GM12878 (cell line): ENCODE data around the gene GRB10. TPM values are rescaled to one million over a fixed set of nuclear protein-coding genes. Genes with fewer than 3 reads are reported as not detected.

ENCODE experiments used
- BACH1 ChIP-seq: fragments of 450-650 bp; IDR thresholded peaks from 2 replicates; pipeline ENCODE4 v1.6.1; 2017; ENCODE audit warnings: mild to moderate bottlenecking, borderline replicate concordance
- CBX5 ChIP-seq: sonication (generic); IDR thresholded peaks from 2 replicates; pipeline ENCODE4 v1.6.1; 2016; ENCODE audit warnings: low read depth, moderate library complexity, mild to moderate bottlenecking, inconsistent platforms
- NFXL1 ChIP-seq: fragments of 450-650 bp; IDR thresholded peaks from 2 replicates; pipeline ENCODE4 v1.6.1; 2017; ENCODE audit warnings: antibody characterized with exemption, mild to moderate bottlenecking, borderline replicate concordance
- NKRF ChIP-seq: fragments of 450-650 bp; conservative IDR thresholded peaks from 2 replicates; pipeline ENCODE4 v1.6.1; 2017; ENCODE audit warnings: mild to moderate bottlenecking, moderate library complexity
- PKNOX1 ChIP-seq: fragments of 450-650 bp; IDR thresholded peaks from 2 replicates; pipeline ENCODE4 v1.6.1; 2016; ENCODE audit warnings: mild to moderate bottlenecking
- POLR2AphosphoS5 ChIP-seq: IDR thresholded peaks from 2 replicates; pipeline ENCODE4 v1.6.1; 2011; ENCODE audit warnings: mild to moderate bottlenecking, low read length, inconsistent platforms
- RUNX3 ChIP-seq: IDR thresholded peaks from 2 replicates; pipeline ENCODE4 v1.6.1; 2012; ENCODE audit warnings: low read length, inconsistent platforms
- TCF3 ChIP-seq: IDR thresholded peaks from 2 replicates; pipeline ENCODE4 v1.6.1; 2012; ENCODE audit warnings: low read depth, mild to moderate bottlenecking, low read length, borderline replicate concordance; ENCODE audit not compliant: insufficient read depth
- USF2 ChIP-seq: IDR thresholded peaks from 2 replicates; pipeline ENCODE4 v1.6.1; 2011; ENCODE audit warnings: low read depth, low read length, improper control_type of control experiment, borderline replicate concordance
- polyA plus RNA-seq, 11 experiments: library from polyadenylated mRNA; depleted of rRNA in 4 of 11; unstranded in 6 of 11; stranded (reverse) in 5 of 11; fragments of >200 nt; fragmentation: Nextera tagmentation in 4 of 11; fragmentation: Illumina TruSeq in 1 of 11; extraction: Ambion mirVana in 4 of 11; extraction: Trizol in 1 of 11; gene quantifications; 1 replicate in 1 of 11; 2 replicates in 10 of 11; pipeline versions ENCODE4 v1.2.1 to v1.2.3, GENCODE V29; 2011 to 2016; ENCODE audit warnings: inconsistent platforms in 2 of 11, missing spikeins in 2 of 11, low read depth in 1 of 11
- total RNA-seq, 4 experiments: library from RNA; depleted of rRNA in 3 of 4; stranded (reverse); fragments of >200 nt in 3 of 4; fragmentation: Illumina TruSeq in 1 of 4; extraction: Trizol in 1 of 4; gene quantifications; 2 replicates each; pipeline versions ENCODE4 v1.2.1 to v1.2.3, GENCODE V29; 2013 to 2021

The GRB10 gene
- total and polyA plus RNA-seq, 10 of the 15 experiments (the other 5 are each of a cell fraction or from before 2014, with no cell fraction given) = 0.04 to 0.33 TPM; not detected in 8

- no peak for TF ChIP-seq NKRF
- no peak for TF ChIP-seq PKNOX1
- no peak for TF ChIP-seq TCF3
- TF ChIP-seq CBX5 = no peak
- TF ChIP-seq USF2 = no peak
- TF ChIP-seq POLR2AphosphoS5 = no peak
- TF ChIP-seq BACH1 = no peak
- no peak for TF ChIP-seq RUNX3
- TF ChIP-seq NFXL1 = no peak
These were observed 106.6 kb downstream of the GRB10 start (continued) for GRCh38 chr7:50676079-50676478.
